NB4 (cell line): ENCODE data around the gene GALNT4.

Experiments used
- MYC ChIP-seq: IDR thresholded peaks from 2 replicates; pipeline ENCODE4 v1.6.1; 2011; ENCODE audit warnings: low read depth, low read length
- POLR2A ChIP-seq: IDR thresholded peaks from 2 replicates; pipeline ENCODE4 v1.6.1; 2011; ENCODE audit warnings: mild to moderate bottlenecking; ENCODE audit not compliant: insufficient read length; ENCODE audit errors: extremely low read depth
- TF ChIP-seq, protein P1 (sequence below): IDR thresholded peaks from one replicate; pipeline ENCODE4 v1.5.1; 2012; ENCODE audit warnings: low read depth, low read length
- TF ChIP-seq, protein P2 (sequence below): IDR thresholded peaks from 2 replicates; pipeline ENCODE4 v1.6.1; 2011; ENCODE audit warnings: low read depth, low read length

DNA sequence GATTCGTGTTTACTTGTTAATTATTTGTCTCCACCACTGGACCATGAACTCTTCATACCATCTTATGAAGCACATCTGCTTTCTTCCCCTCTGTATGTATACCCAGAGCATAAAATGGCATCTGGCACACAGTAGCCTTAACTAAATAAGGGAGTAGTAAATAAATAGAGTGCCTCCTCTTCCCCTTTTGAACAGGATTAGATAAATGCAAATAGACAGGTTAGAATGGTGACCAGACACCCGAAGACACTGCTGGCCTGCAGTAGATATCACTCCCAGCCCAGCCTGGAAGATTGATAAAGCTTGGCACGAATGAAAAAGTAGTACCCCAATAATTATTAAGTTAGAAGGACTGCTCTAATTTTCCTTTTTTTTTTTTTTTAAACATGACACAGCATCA lies 6.9 kb downstream of the GALNT4 start:
- no peak for TF ChIP-seq POLR2A
- TF ChIP-seq, protein P1, sequence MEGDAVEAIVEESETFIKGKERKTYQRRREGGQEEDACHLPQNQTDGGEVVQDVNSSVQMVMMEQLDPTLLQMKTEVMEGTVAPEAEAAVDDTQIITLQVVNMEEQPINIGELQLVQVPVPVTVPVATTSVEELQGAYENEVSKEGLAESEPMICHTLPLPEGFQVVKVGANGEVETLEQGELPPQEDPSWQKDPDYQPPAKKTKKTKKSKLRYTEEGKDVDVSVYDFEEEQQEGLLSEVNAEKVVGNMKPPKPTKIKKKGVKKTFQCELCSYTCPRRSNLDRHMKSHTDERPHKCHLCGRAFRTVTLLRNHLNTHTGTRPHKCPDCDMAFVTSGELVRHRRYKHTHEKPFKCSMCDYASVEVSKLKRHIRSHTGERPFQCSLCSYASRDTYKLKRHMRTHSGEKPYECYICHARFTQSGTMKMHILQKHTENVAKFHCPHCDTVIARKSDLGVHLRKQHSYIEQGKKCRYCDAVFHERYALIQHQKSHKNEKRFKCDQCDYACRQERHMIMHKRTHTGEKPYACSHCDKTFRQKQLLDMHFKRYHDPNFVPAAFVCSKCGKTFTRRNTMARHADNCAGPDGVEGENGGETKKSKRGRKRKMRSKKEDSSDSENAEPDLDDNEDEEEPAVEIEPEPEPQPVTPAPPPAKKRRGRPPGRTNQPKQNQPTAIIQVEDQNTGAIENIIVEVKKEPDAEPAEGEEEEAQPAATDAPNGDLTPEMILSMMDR: no peak
- TF ChIP-seq, protein P2, sequence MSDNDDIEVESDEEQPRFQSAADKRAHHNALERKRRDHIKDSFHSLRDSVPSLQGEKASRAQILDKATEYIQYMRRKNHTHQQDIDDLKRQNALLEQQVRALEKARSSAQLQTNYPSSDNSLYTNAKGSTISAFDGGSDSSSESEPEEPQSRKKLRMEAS: no peak
- TF ChIP-seq MYC: no peak
